K562 (cell line): ENCODE results near the gene PNMA8B. TPM values are rescaled to one million over a fixed set of nuclear protein-coding genes. Genes with fewer than 3 reads are reported as not detected.
A peak's percentile ranks its signal among the peaks of the same experiment; 100 is the strongest.

Source experiments
- ATF1 ChIP-seq, 2 experiments: fragments of 450-650 bp in 1 of 2; IDR thresholded peaks; 2 replicates each; pipeline ENCODE4 v1.6.1; 2016; ENCODE audit warnings: missing compliant biosample characterization in 1 of 2, missing genetic modification characterization in 1 of 2
- BRCA1 ChIP-seq, 2 experiments: fragments of 450-650 bp in 1 of 2; sonication (generic) in 1 of 2; formaldehyde crosslinking in 1 of 2; IDR thresholded peaks; 2 replicates each; pipeline versions ENCODE4 v1.5.0 to v1.6.1; 2017 to 2020; ENCODE audit warnings: mild to moderate bottlenecking in 1 of 2, missing genetic modification reagents in 1 of 2
- CHD4 ChIP-seq: fragments of 200-600 bp; sonication (generic); IDR thresholded peaks from 3 replicates; pipeline ENCODE4 v1.6.1; 2012; ENCODE audit warnings: low read depth, mild to moderate bottlenecking, mixed read lengths, low read length, inconsistent platforms; ENCODE audit not compliant: insufficient read depth, insufficient replicate concordance, poor library complexity, severe bottlenecking
- CREM ChIP-seq: IDR thresholded peaks from 2 replicates; pipeline ENCODE4 v1.6.1; 2014; ENCODE audit warnings: antibody characterized with exemption, low read depth
- ETS2 ChIP-seq: IDR thresholded peaks from 2 replicates; pipeline ENCODE4 v1.6.1; 2016; ENCODE audit warnings: borderline replicate concordance, missing genetic modification characterization, mild to moderate bottlenecking, moderate library complexity, missing compliant biosample characterization; ENCODE audit not compliant: poor library complexity, severe bottlenecking
- GATAD2A ChIP-seq: fragments of 450-650 bp; IDR thresholded peaks from 2 replicates; pipeline ENCODE4 v1.6.1; 2017
- HDAC3 ChIP-seq: fragments of 450-650 bp; IDR thresholded peaks from 2 replicates; pipeline ENCODE4 v1.6.1; 2018; ENCODE audit warnings: borderline replicate concordance, mild to moderate bottlenecking, moderate library complexity; ENCODE audit not compliant: partially characterized antibody
- HOXB6 ChIP-seq: fragments of 250-450 bp; sonication (Bioruptor Pico); IDR thresholded peaks from 2 replicates; pipeline ENCODE4 v1.5.1; 2022; ENCODE audit warnings: mild to moderate bottlenecking, borderline replicate concordance
- LARP7 ChIP-seq: fragments of 450-650 bp; IDR thresholded peaks from 2 replicates; pipeline ENCODE4 v1.6.1; 2016
- NFATC3 ChIP-seq: fragments of 450-650 bp; IDR thresholded peaks from 2 replicates; pipeline ENCODE4 v1.6.1; 2017; ENCODE audit warnings: mild to moderate bottlenecking
- NFE2L1 ChIP-seq: fragments of 450-650 bp; IDR thresholded peaks from 2 replicates; pipeline ENCODE4 v1.6.1; 2016; ENCODE audit warnings: missing genetic modification characterization, low read depth, mild to moderate bottlenecking, missing compliant biosample characterization, moderate library complexity, borderline replicate concordance
- NONO ChIP-seq, 2 experiments: fragments of 200-400 bp in 1 of 2; fragments of 450-650 bp in 1 of 2; formaldehyde crosslinking in 1 of 2; IDR thresholded peaks; 2 replicates each; pipeline ENCODE4 v1.6.1; 2017; ENCODE audit warnings: low read depth in 2 of 2, mild to moderate bottlenecking in 2 of 2, moderate library complexity in 2 of 2, low read length in 1 of 2
- POLR2A ChIP-seq: fragments of 450-650 bp; conservative IDR thresholded peaks from 2 replicates; pipeline ENCODE4 v1.6.1; 2016
- RB1 ChIP-seq: fragments of 450-650 bp; IDR thresholded peaks from 2 replicates; pipeline ENCODE4 v1.6.1; 2017; ENCODE audit warnings: low read depth, mild to moderate bottlenecking
- RERE ChIP-seq: sonication (generic); formaldehyde crosslinking; IDR thresholded peaks from 2 replicates; pipeline ENCODE4 v1.8.0; 2023; ENCODE audit warnings: missing genetic modification reagents, mild to moderate bottlenecking, borderline replicate concordance
- SMARCA5 ChIP-seq: fragments of 450-650 bp; IDR thresholded peaks from 2 replicates; pipeline ENCODE4 v1.6.1; 2016
- SMC3 ChIP-seq: conservative IDR thresholded peaks from 2 replicates; pipeline ENCODE4 v1.6.1; 2011; ENCODE audit warnings: low read depth, low read length, improper control_type of control experiment; ENCODE audit not compliant: insufficient read depth
- TCF15 ChIP-seq: fragments of 250-450 bp; sonication (Bioruptor Pico); IDR thresholded peaks from 2 replicates; pipeline ENCODE4 v1.8.0; 2022; ENCODE audit warnings: moderate library complexity, mild to moderate bottlenecking, inconsistent platforms
- THAP7 ChIP-seq: fragments of 250-450 bp; sonication (Bioruptor Pico); IDR thresholded peaks from 2 replicates; pipeline ENCODE4 v1.5.0; 2021
- ZFP36 ChIP-seq: fragments of 150-350 bp; IDR thresholded peaks from 2 replicates; pipeline ENCODE4 v1.6.1; 2018; ENCODE audit warnings: low read length, low read depth; ENCODE audit not compliant: partially characterized antibody
- ZNF232 ChIP-seq: sonication (generic); formaldehyde crosslinking; IDR thresholded peaks from 2 replicates; pipeline ENCODE4 v1.8.0; 2022; ENCODE audit warnings: mild to moderate bottlenecking, missing genetic modification reagents
- ZNF41 ChIP-seq: fragments of 250-450 bp; sonication (Bioruptor Pico); conservative IDR thresholded peaks from 2 replicates; pipeline ENCODE4 v1.4.0; 2020; ENCODE audit warnings: mild to moderate bottlenecking
- ZNF77 ChIP-seq: fragments of 250-450 bp; sonication (Bioruptor Pico); IDR thresholded peaks from 2 replicates; pipeline ENCODE4 v1.5.0; 2020
- polyA plus RNA-seq, 8 experiments: library from polyadenylated mRNA; depleted of rRNA in 4 of 8; stranded (reverse) in 5 of 8; unstranded in 3 of 8; fragments of >200 nt; fragmentation: Nextera tagmentation in 2 of 8; fragmentation: Illumina TruSeq in 1 of 8; extraction: Ambion mirVana in 2 of 8; extraction: Trizol in 1 of 8; gene quantifications; 2 replicates each; pipeline versions ENCODE4 v1.2.1 to v1.2.3, GENCODE V29; 2011 to 2014; ENCODE audit warnings: inconsistent platforms in 1 of 8, missing spikeins in 1 of 8
- total RNA-seq, 7 experiments: library from RNA; depleted of rRNA in 6 of 7; stranded (reverse); fragments of >200 nt in 6 of 7; fragmentation: Illumina TruSeq in 2 of 7; extraction: Trizol in 2 of 7; gene quantifications; 2 replicates each; pipeline versions ENCODE4 v1.2.1 to v1.2.3, GENCODE V29; 2011 to 2021; ENCODE audit warnings: low replicate concordance in 1 of 7

The PNMA8B gene
- total and polyA plus RNA-seq, 9 of the 15 experiments (the other 6 are each of a cell fraction or from before 2014, with no cell fraction given) = not detected

GRCh38 chr19:46513461-46514236 lies 18.0 kb upstream of the PNMA8B start (continued):
- TF ChIP-seq RERE (CRISPR knock-in tag) = no peak
- no peak for TF ChIP-seq LARP7
- TF ChIP-seq ZNF77 (CRISPR knock-in tag) = no peak
- TF ChIP-seq THAP7 (CRISPR knock-in tag) = no peak
- no peak for TF ChIP-seq TCF15
- TF ChIP-seq NFE2L1 (tag) = no peak
- TF ChIP-seq RB1 = peak; percentile 83
- no peak for TF ChIP-seq POLR2A
- TF ChIP-seq CHD4 = peak; percentile 72
- peak; percentile 22 for TF ChIP-seq ZFP36
- TF ChIP-seq ATF1 (CRISPR knock-in tag; IDR thresholded peaks at IDR 0.05) = no peak
- 0 out of 2 replicates have a peak, but pooled peaks have one; percentile 13 for TF ChIP-seq ATF1 (tag; IDR thresholded peaks at IDR 0.05)
- peak; percentile 49 for TF ChIP-seq CREM
- TF ChIP-seq HDAC3 = no peak
- TF ChIP-seq GATAD2A = no peak
- TF ChIP-seq BRCA1 (IDR thresholded peaks at IDR 0.05) = no peak
- TF ChIP-seq BRCA1 (CRISPR knock-in tag; IDR thresholded peaks at IDR 0.05) = no peak
- no peak for TF ChIP-seq ZNF41
- no peak for TF ChIP-seq ZNF232
- TF ChIP-seq NFATC3 = no peak
- no peak; a peak in 1 of 4 replicates for TF ChIP-seq NONO (IDR thresholded peaks at IDR 0.05; ENCODE audit: low read depth in 2 of 2, low read length in 1 of 2)
- TF ChIP-seq SMARCA5 = peak; percentile 95
- TF ChIP-seq SMC3 = peak; percentile 94
- no peak for TF ChIP-seq HOXB6 (CRISPR knock-in tag)
- TF ChIP-seq ETS2 (tag) = no peak
